ENCODE data around the gene PRKN.

- TF ChIP-seq POLR2A (IDR thresholded peaks at IDR 0.05; ENCODE audit: low read length) = no peak
- TF ChIP-seq GATA1 (IDR thresholded peaks at IDR 0.05; ENCODE audit: low read depth, low read length) = no peak
These were observed 1409.1 kb downstream of the PRKN start for GRCh38 chr6:161318456-161318855.
